Trophoblast cell (in vitro differentiated cells and primary cell): ENCODE results near the gene CCNY.
A peak's percentile ranks its signal among the peaks of the same experiment; 100 is the strongest.

ENCODE experiments used
- DNase-seq, 2 donors: peaks; one replicate each; pipeline ENCODE4 v3.0.0-alpha.2; 2016
- H2AFZ ChIP-seq: 2 replicates; pipeline ENCODE4 v1.6.1; 2013; ENCODE audit warnings: low read length, moderate library complexity, mild to moderate bottlenecking; ENCODE audit not compliant: insufficient read depth, poor library complexity
- H2AK5ac ChIP-seq: 2 replicates; pipeline ENCODE4 v1.6.1; 2013; ENCODE audit warnings: mild to moderate bottlenecking, low read length
- H2BK120ac ChIP-seq: 2 replicates; pipeline ENCODE4 v1.6.1; 2013; ENCODE audit warnings: low read length, mild to moderate bottlenecking, moderate library complexity; ENCODE audit not compliant: insufficient read depth, poor library complexity
- H2BK12ac ChIP-seq: 2 replicates; pipeline ENCODE4 v1.6.1; 2013; ENCODE audit warnings: mild to moderate bottlenecking, low read length, moderate library complexity
- H2BK5ac ChIP-seq: 2 replicates; pipeline ENCODE4 v1.6.1; 2013; ENCODE audit warnings: low read length, low read depth, moderate library complexity, mild to moderate bottlenecking; ENCODE audit not compliant: poor library complexity
- H3K14ac ChIP-seq: 2 replicates; pipeline ENCODE4 v1.6.1; 2013; ENCODE audit warnings: mild to moderate bottlenecking, low read length
- H3K18ac ChIP-seq: 2 replicates; pipeline ENCODE4 v1.6.1; 2013; ENCODE audit warnings: mild to moderate bottlenecking, low read length
- H3K23ac ChIP-seq: 2 replicates; pipeline ENCODE4 v1.6.1; 2013; ENCODE audit warnings: low read length
- H3K27ac ChIP-seq: 2 replicates; pipeline ENCODE4 v1.5.1; 2013; ENCODE audit warnings: low read depth, mild to moderate bottlenecking, inconsistent platforms, low read length, moderate library complexity
- H3K27me3 ChIP-seq: 2 replicates; pipeline ENCODE4 v1.6.1; 2013; ENCODE audit warnings: inconsistent platforms, mild to moderate bottlenecking, low read length, moderate library complexity; ENCODE audit not compliant: insufficient read depth
- H3K36me3 ChIP-seq, 2 experiments: 1 replicate in 1 of 2; 2 replicates in 1 of 2; pipeline ENCODE4 v1.6.1; 2013; ENCODE audit warnings: low read length in 2 of 2, mild to moderate bottlenecking in 2 of 2, moderate library complexity in 1 of 2; ENCODE audit not compliant: insufficient read depth in 2 of 2, control insufficient read depth in 1 of 2
- H3K4ac ChIP-seq: 2 replicates; pipeline ENCODE4 v1.6.1; 2013; ENCODE audit warnings: low read depth, mild to moderate bottlenecking, low read length, moderate library complexity
- H3K4me1 ChIP-seq, 2 experiments: 1 replicate in 1 of 2; 2 replicates in 1 of 2; pipeline ENCODE4 v1.6.1; 2013; ENCODE audit warnings: low read length in 2 of 2, mild to moderate bottlenecking in 2 of 2, moderate library complexity in 1 of 2; ENCODE audit not compliant: insufficient read depth in 2 of 2, control insufficient read depth in 1 of 2
- H3K4me2 ChIP-seq: 2 replicates; pipeline ENCODE4 v1.6.1; 2013; ENCODE audit warnings: inconsistent platforms, mild to moderate bottlenecking, low read length, moderate library complexity
- H3K4me3 ChIP-seq: 2 replicates; pipeline ENCODE4 v1.5.1; 2013; ENCODE audit warnings: mild to moderate bottlenecking, low read depth, low read length, inconsistent platforms
- H3K79me1 ChIP-seq: one replicate; pipeline ENCODE4 v1.6.1; 2013; ENCODE audit warnings: low read length
- H3K79me2 ChIP-seq: 2 replicates; pipeline ENCODE4 v1.6.1; 2013; ENCODE audit warnings: low read length, mild to moderate bottlenecking; ENCODE audit not compliant: control insufficient read depth, insufficient read depth, poor library complexity
- H3K9ac ChIP-seq: 2 replicates; pipeline ENCODE4 v1.6.1; 2013; ENCODE audit warnings: mild to moderate bottlenecking, low read length
- H3K9me3 ChIP-seq: 2 replicates; pipeline ENCODE4 v1.6.1; 2013; ENCODE audit warnings: low read depth, mild to moderate bottlenecking, control low read depth, inconsistent platforms, low read length; ENCODE audit not compliant: insufficient read depth
- H4K12ac ChIP-seq: 2 replicates; pipeline ENCODE4 v1.6.1; 2013; ENCODE audit warnings: low read depth, mild to moderate bottlenecking, low read length, moderate library complexity
- H4K8ac ChIP-seq: 2 replicates; pipeline ENCODE4 v1.6.1; 2013; ENCODE audit warnings: low read depth, mild to moderate bottlenecking, low read length, moderate library complexity
- H4K91ac ChIP-seq: one replicate; pipeline ENCODE4 v1.6.1; 2013; ENCODE audit warnings: low read depth, mild to moderate bottlenecking, low read length, moderate library complexity
- WGBS: extraction: QIAGEN DNeasy Blood & Tissue Kit; methylation state at CpG from one replicate; pipeline ENCODE4 v1.1.7; 2013; ENCODE audit warnings: missing lambda C conversion rate; ENCODE audit not compliant: insufficient read length, insufficient coverage; ENCODE audit errors: extremely low coverage; 5-methylcytosine and 5-hydroxymethylcytosine counted together

Gene CCNY

DNA sequence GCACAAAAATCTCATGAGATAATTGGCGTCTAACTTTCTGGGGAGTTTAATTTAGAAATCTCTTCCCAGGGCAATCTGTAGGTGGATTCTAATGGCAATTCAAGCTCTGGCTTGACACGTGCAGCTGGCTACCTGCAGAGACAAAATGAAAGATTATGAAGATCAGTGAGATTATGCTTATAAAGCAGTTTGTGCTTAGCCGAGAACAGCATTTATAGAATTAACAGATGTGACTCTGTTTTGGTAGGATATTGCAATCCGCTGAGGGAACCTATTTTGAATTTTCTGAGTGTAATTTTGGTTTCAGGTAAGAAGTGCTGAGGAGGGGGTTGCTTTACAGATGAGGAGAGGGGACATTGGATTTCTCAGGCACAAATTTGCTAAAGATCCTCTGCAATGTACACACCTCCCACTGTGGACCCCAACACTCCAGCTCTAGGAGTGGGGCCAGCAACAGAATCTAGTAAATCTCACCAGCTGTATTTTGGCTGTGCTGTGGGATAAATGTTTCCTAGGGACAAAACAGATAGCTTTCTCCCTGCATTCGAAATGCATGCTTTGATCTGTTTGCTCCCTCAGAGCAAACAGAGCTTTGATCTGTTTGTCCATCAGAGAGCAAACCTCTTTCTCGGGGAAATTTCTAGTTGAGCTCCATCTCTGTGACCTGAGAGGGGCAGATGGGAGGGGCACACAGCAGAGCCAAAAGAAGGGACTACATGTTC lies 276.2 kb downstream of the CCNY start:
- no peak overlapping the region for H3K4me2 ChIP-seq
- no peak overlapping the region for H3K14ac ChIP-seq
- H3K18ac ChIP-seq: no peak overlapping the region
- H3K27ac ChIP-seq: no peak overlapping the region
- H3K79me2 ChIP-seq: no peaks in the 10 kb centered on the region
- DNase-seq: no peak
- H3K27me3 ChIP-seq: no peaks in the 10 kb centered on the region
- no peak overlapping the region for H2BK120ac ChIP-seq
- no peak overlapping the region for H4K12ac ChIP-seq
- no peak overlapping the region for H4K91ac ChIP-seq
- no CpG with 5 or more reads among the region's 6 CpGs for WGBS
- H4K8ac ChIP-seq: no peak overlapping the region
- no peaks in the 10 kb centered on the region for H3K79me1 ChIP-seq
- no peaks in the 10 kb centered on the region for H3K36me3 ChIP-seq
- H3K4me3 ChIP-seq: no peak overlapping the region
- H2BK5ac ChIP-seq: no peak overlapping the region
- H3K4ac ChIP-seq: no peak overlapping the region
- H2AFZ ChIP-seq: no peak overlapping the region
- H3K23ac ChIP-seq: no peak overlapping the region
- H3K9ac ChIP-seq: no peak overlapping the region
- H2AK5ac ChIP-seq: no peak overlapping the region
- H3K9me3 ChIP-seq: peaks cover 2% of the 10 kb centered on the region
- no peak overlapping the region for H2BK12ac ChIP-seq
- no peaks in the 10 kb centered on the region for H3K4me1 ChIP-seq

- no peak overlapping the region for H4K12ac ChIP-seq
- WGBS: no CpG with 5 or more reads among the region's 2 CpGs
These were observed 276.8 kb downstream of the CCNY start for GRCh38 chr10:35613107-35613440.

GRCh38 chr10:35613597-35614226 lies 277.4 kb downstream of the CCNY start:
- Histone ChIP-seq H3K4me3 (no peak overlapping the region), H2BK120ac (no peak overlapping the region), H4K91ac (no peak overlapping the region), H4K12ac (no peak overlapping the region), H3K18ac (no peak overlapping the region), H2AK5ac (no peak overlapping the region), H3K4me1 (no peaks in the 10 kb centered on the region), H3K79me1 (no peaks in the 10 kb centered on the region), H3K79me2 (no peaks in the 10 kb centered on the region), H3K9me3 (peaks cover 2% of the 10 kb centered on the region), H3K36me3 (no peaks in the 10 kb centered on the region), H3K23ac (no peak overlapping the region), H3K9ac (no peak overlapping the region), H2BK5ac (no peak overlapping the region), H4K8ac (no peak overlapping the region), H3K4ac (no peak overlapping the region), H2BK12ac (no peak overlapping the region), H3K27me3 (no peaks in the 10 kb centered on the region), H3K27ac (no peak overlapping the region), H3K4me2 (no peak overlapping the region), H3K14ac (no peak overlapping the region), H2AFZ (no peak overlapping the region)
- WGBS: no CpG with 5 or more reads among the region's 8 CpGs
- peak in 1 of 2 donors; percentile 8 for DNase-seq

More at GRCh38 chr10:35613107-35613440, 276.8 kb downstream of the CCNY start:
- H3K79me1 ChIP-seq: no peaks in the 10 kb centered on the region
- no peak overlapping the region for H2AK5ac ChIP-seq
- H3K79me2 ChIP-seq: no peaks in the 10 kb centered on the region
- no peak overlapping the region for H4K91ac ChIP-seq
- no peak overlapping the region for H2BK5ac ChIP-seq
- H3K9me3 ChIP-seq: peaks cover 2% of the 10 kb centered on the region
- H3K27ac ChIP-seq: no peak overlapping the region
- no peak overlapping the region for H2BK120ac ChIP-seq
- H3K18ac ChIP-seq: no peak overlapping the region
- H3K4me3 ChIP-seq: no peak overlapping the region
- H3K14ac ChIP-seq: no peak overlapping the region
- H2BK12ac ChIP-seq: no peak overlapping the region
- no peaks in the 10 kb centered on the region for H3K27me3 ChIP-seq
- H3K36me3 ChIP-seq: no peaks in the 10 kb centered on the region
- no peak overlapping the region for H3K9ac ChIP-seq
- H3K23ac ChIP-seq: no peak overlapping the region
- no peak overlapping the region for H3K4me2 ChIP-seq
- DNase-seq: no peak
- no peaks in the 10 kb centered on the region for H3K4me1 ChIP-seq
- H3K4ac ChIP-seq: no peak overlapping the region
- no peak overlapping the region for H2AFZ ChIP-seq
- H4K8ac ChIP-seq: no peak overlapping the region

- H3K9ac ChIP-seq: no peak overlapping the region
- H3K4ac ChIP-seq: no peak overlapping the region
- no peak for DNase-seq
- H3K36me3 ChIP-seq: no peaks in the 10 kb centered on the region
- no peak overlapping the region for H3K4me3 ChIP-seq
- no peak overlapping the region for H2AK5ac ChIP-seq
- no peaks in the 10 kb centered on the region for H3K4me1 ChIP-seq
- H2AFZ ChIP-seq: no peak overlapping the region
- no CpG with 5 or more reads among the region's 5 CpGs for WGBS
- no peaks in the 10 kb centered on the region for H3K79me2 ChIP-seq
- no peak overlapping the region for H4K91ac ChIP-seq
- no peak overlapping the region for H3K27ac ChIP-seq
- no peak overlapping the region for H4K12ac ChIP-seq
- no peak overlapping the region for H3K18ac ChIP-seq
- H3K14ac ChIP-seq: no peak overlapping the region
- H3K9me3 ChIP-seq: peaks cover 2% of the 10 kb centered on the region
- no peak overlapping the region for H4K8ac ChIP-seq
- no peak overlapping the region for H3K4me2 ChIP-seq
- H3K23ac ChIP-seq: no peak overlapping the region
- H2BK5ac ChIP-seq: no peak overlapping the region
- no peak overlapping the region for H2BK120ac ChIP-seq
- no peak overlapping the region for H2BK12ac ChIP-seq
- no peaks in the 10 kb centered on the region for H3K27me3 ChIP-seq
- no peaks in the 10 kb centered on the region for H3K79me1 ChIP-seq
These were observed 278.0 kb downstream of the CCNY start for GRCh38 chr10:35614312-35614711.
